Activated T-cell treated with anti-CD3 and anti-CD28 coated beads, Interleukin-2, amount 50 U/mL, for 72 hours (primary cell): Measurements from ENCODE around the gene JAZF1. TPM values are rescaled to one million over a fixed set of nuclear protein-coding genes. Genes with fewer than 3 reads are reported as not detected.

ENCODE experiments used
- ATAC-seq, 2 donors: fragments of 150-1000 bp; cut with Tn5 transposase; replicated peaks in 1 of 2; 2 replicates each; pipeline ENCODE4 v1.10.0; 2021; ENCODE audit warnings: moderate library complexity in 2 of 2, mild to moderate bottlenecking in 1 of 2
- DNase-seq, 2 donors: peaks; one replicate each; pipeline ENCODE4 v3.0.0; 2021 to 2022; ENCODE audit warnings: mixed read lengths in 1 of 2
- H3K27ac Mint-ChIP-seq: one replicate; pipeline ENCODE4 v1.8.0; 2022; ENCODE audit warnings: mild to moderate bottlenecking, moderate library complexity, mixed read lengths
- H3K27me3 Mint-ChIP-seq: one replicate; pipeline ENCODE4 v1.8.0; 2022; ENCODE audit warnings: low read depth, mixed read lengths
- H3K36me3 Mint-ChIP-seq, 2 donors: one replicate each; pipeline ENCODE4 v1.8.0; 2022; ENCODE audit warnings: mixed read lengths in 2 of 2, mild to moderate bottlenecking in 1 of 2; ENCODE audit not compliant: insufficient read depth in 2 of 2
- H3K4me1 Mint-ChIP-seq: one replicate; pipeline ENCODE4 v1.8.0; 2022; ENCODE audit warnings: low read depth, mixed read lengths
- H3K4me3 Mint-ChIP-seq, 2 donors: one replicate each; pipeline ENCODE4 v1.8.0; 2022; ENCODE audit warnings: mild to moderate bottlenecking in 2 of 2, mixed read lengths in 2 of 2, moderate library complexity in 2 of 2
- H3K9me3 Mint-ChIP-seq, 2 donors: one replicate each; pipeline ENCODE4 v1.8.0; 2022; ENCODE audit warnings: mixed read lengths in 2 of 2
- total RNA-seq, 2 donors: library from RNA; stranded (reverse); gene quantifications; one replicate each; pipeline ENCODE4 v1.2.3, GENCODE V29; 2022

Gene JAZF1
- total RNA-seq, 2 donors from 2014 or later, result 4.3 to 7.9 TPM

DNA sequence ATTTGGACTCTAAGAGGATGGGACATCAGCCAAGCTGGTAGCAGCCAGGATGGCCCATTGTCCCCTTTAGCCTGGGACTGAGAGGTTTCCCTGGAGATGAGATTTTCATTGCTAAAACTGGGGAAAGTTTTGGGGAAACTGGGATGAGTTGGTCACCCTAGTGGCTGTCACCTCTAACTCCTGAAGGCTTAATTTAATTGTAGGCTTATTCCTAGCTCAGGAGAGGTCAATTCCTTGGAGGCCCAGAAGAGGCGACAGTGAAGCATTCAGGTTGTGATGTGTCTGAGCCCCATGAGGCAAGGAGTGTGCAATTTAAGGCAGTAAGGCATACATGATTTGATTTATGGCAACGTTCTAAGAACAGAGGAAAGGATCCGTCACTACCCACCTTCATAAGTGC is 24.9 kb upstream of the JAZF1 start:
- H3K4me1 Mint-ChIP-seq, result peaks cover 36% of the 10 kb centered on the region
- peaks cover 8 to 10% of the 10 kb centered on the region in 2 donors for H3K9me3 Mint-ChIP-seq
- ATAC-seq, result no peak
- H3K27ac Mint-ChIP-seq, result no peak overlapping the region
- H3K4me3 Mint-ChIP-seq, result no peak overlapping the region
- H3K36me3 Mint-ChIP-seq, result peaks cover 4 to 5% of the 10 kb centered on the region in 2 donors
- peaks cover 39% of the 10 kb centered on the region for H3K27me3 Mint-ChIP-seq
- no peak for DNase-seq

DNA sequence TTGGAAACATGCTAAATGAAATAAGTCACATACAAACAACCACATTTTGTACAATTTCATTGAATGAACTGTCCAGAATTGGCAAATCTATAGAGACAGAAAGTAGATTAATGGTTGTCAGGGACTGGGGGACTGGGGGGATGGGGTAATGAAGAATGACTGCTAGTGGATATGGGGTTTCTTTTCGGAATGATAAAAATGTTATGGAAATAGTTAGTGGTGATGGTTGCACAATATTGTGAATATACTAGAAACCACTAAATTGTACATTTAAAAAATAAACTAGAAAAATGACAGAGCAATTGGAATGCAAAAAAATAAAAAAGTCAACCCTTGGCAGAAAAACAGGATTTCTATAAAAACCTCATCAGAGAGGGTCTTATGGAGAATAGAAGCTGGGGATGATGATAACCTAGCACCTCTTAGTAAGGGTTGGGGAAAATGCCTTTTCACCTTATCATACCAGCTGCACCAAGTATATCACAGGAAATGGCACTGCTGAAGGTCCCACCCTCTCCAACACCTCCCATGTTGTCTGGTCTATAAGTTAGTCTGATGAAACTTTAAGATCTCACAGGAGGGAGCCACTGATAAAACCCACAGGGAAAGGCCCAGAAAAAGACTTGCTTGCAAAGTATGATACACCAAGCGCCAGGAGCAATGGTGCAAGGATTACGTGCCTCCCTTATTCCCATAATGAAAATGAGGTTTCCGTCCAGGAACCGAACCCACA is 23.1 kb upstream of the JAZF1 start:
- Mint-ChIP-seq H3K4me3 (no peak overlapping the region), H3K27me3 (peaks cover 56% of the 10 kb centered on the region), H3K4me1 (peaks cover 22% of the 10 kb centered on the region), H3K27ac (no peak overlapping the region), H3K9me3 (peaks cover 2 to 7% of the 10 kb centered on the region in 2 donors), H3K36me3 (peaks cover 0 to 2% of the 10 kb centered on the region in 2 donors)
- no peak for ATAC-seq
- DNase-seq, result no peak

DNA sequence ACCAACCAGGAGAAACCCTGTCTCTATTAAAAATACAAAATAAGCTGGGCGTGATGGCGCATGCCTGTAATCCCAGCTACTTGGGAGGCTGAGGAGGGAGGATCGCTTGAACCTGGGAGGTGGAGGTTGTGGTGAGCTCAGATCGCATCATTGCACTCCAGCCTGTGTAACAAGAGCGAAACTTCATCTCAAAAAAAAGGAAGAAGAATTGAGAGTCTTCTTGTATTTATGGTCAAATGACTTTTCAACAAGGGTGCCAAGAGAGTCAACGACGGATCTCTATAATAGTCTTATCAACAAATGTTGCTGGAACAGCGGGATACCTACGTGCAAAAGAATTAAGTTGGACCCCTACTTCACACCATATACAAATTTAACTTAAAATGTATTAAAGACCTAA is 21.6 kb upstream of the JAZF1 start:
- Mint-ChIP-seq H3K4me3 (no peak overlapping the region), H3K36me3 (peaks cover 0 to under 1% of the 10 kb centered on the region in 2 donors), H3K27me3 (peaks cover 57% of the 10 kb centered on the region), H3K27ac (no peak overlapping the region), H3K4me1 (peaks cover 10% of the 10 kb centered on the region), H3K9me3 (peaks cover 0 to 4% of the 10 kb centered on the region in 2 donors)
- no peak for ATAC-seq
- DNase-seq, result no peak

DNA sequence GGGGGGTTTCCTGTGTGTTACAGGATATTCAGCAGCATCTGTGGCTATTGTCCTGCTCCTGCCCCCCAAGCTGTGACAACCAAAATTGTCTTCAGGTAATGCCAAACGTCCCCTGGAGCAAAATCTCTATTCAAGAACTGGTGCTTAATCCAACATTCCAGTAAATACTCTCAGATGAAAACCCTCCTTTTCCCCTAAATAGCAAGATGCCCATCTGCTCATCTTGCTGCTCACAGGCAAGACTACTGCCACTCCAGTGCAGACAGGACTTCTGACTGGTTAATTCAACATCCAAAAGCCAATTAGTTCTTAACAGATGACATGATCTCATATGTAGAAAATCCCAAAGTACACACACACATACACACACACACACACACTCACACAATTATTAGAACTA is 20.5 kb upstream of the JAZF1 start:
- H3K27me3 Mint-ChIP-seq, result peaks cover 59% of the 10 kb centered on the region
- no peak for DNase-seq
- no peaks in the 10 kb centered on the region for H3K36me3 Mint-ChIP-seq
- H3K4me3 Mint-ChIP-seq, result no peak overlapping the region
- H3K4me1 Mint-ChIP-seq, result no peaks in the 10 kb centered on the region
- ATAC-seq, result no peak
- no peaks in the 10 kb centered on the region for H3K9me3 Mint-ChIP-seq
- no peak overlapping the region for H3K27ac Mint-ChIP-seq

DNA sequence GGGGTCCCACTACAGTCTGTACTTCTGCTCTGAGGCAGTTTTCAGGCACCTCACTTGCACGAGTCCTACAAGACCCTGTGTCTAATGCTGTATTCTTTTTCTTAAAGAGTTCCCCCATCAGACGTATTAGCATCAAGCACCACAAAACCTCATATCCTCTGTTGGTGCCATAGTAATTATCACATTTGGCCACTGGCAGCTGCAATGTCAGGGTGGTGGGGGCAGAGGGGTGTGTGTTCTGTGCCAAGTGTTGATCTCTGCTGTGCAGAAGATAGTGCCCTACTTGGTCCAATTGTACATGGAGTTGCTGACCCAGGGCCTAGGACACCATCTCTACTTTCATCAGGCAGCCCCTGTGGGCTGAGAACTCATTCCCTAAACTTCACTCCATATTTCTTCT is 20.0 kb upstream of the JAZF1 start:
- DNase-seq (no peak), ATAC-seq (no peak)
- H3K27ac Mint-ChIP-seq, result no peak overlapping the region
- H3K27me3 Mint-ChIP-seq, result peaks cover 64% of the 10 kb centered on the region
- no peaks in the 10 kb centered on the region for H3K36me3 Mint-ChIP-seq
- H3K4me3 Mint-ChIP-seq, result no peak overlapping the region
- no peaks in the 10 kb centered on the region for H3K9me3 Mint-ChIP-seq
- no peaks in the 10 kb centered on the region for H3K4me1 Mint-ChIP-seq

DNA sequence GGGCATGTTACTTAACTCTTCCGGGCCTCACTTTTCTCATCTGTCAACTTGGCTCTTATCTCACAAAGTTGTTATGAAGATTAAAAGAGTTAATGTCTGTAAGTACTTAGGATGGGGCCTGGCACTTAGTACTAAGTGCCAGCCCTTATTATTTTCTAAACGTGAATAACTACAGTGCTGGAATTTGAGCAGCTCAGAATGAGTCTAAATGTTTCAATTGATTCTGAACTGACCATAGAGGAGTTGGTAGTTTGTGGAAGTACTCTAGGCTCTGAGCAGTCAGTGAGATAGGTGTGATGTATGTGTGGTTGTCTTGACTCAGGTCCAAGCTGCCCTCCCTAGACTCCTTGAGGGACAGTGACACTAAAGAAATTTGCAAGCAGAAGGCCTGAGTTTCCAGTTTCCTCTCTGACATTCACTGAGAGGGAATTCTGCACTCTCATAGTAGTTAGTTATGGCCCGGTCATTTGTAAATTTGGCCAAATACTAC is 18.5 kb upstream of the JAZF1 start:
- no peak overlapping the region for H3K4me3 Mint-ChIP-seq
- DNase-seq (no peak), ATAC-seq (no peak)
- no peak overlapping the region for H3K27ac Mint-ChIP-seq
- peaks cover 64% of the 10 kb centered on the region for H3K27me3 Mint-ChIP-seq
- no peaks in the 10 kb centered on the region for H3K9me3 Mint-ChIP-seq
- H3K4me1 Mint-ChIP-seq, result no peaks in the 10 kb centered on the region
- H3K36me3 Mint-ChIP-seq, result no peaks in the 10 kb centered on the region

DNA sequence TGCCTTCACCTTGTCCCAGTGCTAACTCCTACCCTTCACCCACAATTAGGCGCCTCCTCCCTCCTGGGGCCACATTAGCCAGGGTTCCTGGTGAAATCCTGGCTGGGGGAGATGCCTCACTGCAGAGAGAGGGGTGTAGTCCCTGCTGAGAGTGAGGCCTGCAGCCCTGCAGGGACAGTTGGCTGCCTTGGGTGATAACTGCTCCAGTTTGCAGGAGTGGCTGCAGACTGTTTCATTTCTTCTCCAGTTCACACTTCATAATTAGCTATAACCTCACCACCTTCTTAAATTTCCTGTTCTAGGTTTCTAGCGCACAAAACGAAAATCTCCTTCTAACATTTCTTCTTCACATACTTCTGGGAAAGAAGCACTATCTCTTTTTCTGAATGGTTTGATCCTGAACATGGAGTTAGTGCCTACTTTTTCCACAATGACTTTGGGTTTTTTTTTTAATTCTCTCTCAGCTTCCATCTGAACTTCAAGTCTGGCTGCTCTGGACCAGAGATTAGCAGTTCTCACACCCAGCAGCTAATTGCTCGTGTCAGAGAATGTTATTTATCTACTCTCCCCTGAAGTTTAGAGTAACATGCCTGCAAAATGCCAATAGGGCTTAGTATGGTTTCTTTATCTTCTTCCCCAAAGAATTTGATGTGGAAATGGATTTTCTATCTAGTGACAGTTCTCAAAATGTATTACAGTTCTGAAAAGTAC is 15.5 kb upstream of the JAZF1 start:
- Mint-ChIP-seq H3K27me3 (peaks cover 56% of the 10 kb centered on the region), H3K27ac (no peak overlapping the region), H3K36me3 (no peaks in the 10 kb centered on the region), H3K9me3 (no peaks in the 10 kb centered on the region), H3K4me3 (no peak overlapping the region), H3K4me1 (no peaks in the 10 kb centered on the region)
- DNase-seq, result no peak
- ATAC-seq, result no peak

DNA sequence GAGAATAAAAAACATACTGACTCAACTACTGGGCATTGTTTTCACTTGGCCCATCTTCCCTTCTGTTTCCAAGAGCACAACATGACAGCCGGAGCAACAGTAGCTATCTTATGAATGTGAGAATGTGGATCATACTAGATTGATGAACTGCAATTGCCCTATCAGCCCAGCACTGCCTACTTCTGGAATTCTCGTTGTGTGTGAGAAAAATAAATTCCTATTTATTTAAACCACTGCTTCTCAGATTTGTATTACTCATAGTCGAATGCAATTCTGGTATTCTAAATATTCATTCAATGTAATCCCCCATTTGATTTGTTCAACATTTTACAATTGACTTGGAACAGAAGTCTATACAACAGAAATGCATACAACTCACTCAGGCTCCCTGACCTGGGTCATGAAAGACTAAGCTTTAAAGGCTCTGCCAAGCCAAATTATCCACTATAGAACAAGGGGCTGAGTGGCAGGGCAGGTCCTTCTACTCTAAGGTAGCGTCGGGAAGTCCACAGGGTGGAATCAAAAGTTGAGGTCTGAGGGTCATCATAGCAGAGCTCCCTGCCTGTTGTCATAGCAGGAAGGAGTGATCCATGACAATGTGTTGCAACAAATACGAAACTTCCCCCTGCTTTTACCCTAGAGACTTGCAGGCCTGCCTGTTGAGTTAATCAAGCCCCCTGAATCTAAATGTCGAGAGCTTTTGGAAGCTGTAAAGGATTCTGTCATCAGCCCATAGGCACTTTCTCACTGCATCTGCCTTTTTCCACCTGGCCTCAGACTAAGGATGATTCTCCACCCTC is 12.4 kb upstream of the JAZF1 start:
- Mint-ChIP-seq H3K27me3 (peaks cover 65% of the 10 kb centered on the region), H3K27ac (no peak overlapping the region), H3K4me3 (no peak overlapping the region), H3K4me1 (no peaks in the 10 kb centered on the region), H3K9me3 (no peaks in the 10 kb centered on the region), H3K36me3 (no peaks in the 10 kb centered on the region)
- ATAC-seq (no peak), DNase-seq (no peak)

DNA sequence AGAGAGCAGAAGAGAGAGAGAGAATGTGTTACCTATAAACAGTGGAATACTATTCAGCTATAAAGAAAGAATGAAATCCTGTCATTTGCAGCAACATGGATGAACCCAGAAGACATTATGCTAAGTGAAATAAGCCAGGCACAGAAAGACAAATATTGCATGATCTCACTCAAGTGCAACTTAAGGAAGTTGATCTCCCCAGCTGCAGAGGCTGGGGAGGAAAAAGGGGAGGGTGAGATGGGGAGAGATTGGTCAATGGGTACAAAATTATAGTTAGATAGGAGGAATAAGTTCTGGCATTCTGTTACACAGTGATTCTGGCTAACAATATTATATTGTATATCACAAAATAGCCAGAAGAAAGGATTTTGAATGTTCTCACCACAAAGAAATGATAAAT is 11.2 kb upstream of the JAZF1 start:
- Mint-ChIP-seq H3K9me3 (no peaks in the 10 kb centered on the region), H3K36me3 (no peaks in the 10 kb centered on the region), H3K27me3 (peaks cover 62% of the 10 kb centered on the region), H3K4me3 (no peak overlapping the region), H3K4me1 (no peaks in the 10 kb centered on the region), H3K27ac (no peak overlapping the region)
- no peak for DNase-seq
- ATAC-seq, result no peak

DNA sequence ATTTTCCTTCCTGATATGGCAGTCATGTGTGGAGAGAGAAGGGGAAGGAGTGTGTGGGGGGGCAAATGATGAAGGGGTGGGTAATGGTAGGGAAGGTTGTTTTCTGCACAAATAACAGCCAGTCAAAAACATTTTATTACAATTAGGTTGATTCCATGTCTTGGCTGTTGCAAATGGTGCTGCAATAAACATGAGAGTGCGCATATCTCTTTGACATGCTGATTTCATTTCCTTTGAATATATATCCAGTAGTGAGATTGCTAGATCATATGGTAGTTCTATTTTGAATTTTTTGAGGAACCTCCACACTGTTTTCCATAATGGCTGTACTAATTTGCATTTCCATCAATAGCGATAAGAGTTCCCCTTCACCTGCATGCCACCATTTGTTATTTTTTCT is 10.6 kb upstream of the JAZF1 start:
- H3K9me3 Mint-ChIP-seq, result no peaks in the 10 kb centered on the region
- DNase-seq (no peak), ATAC-seq (no peak)
- no peaks in the 10 kb centered on the region for H3K36me3 Mint-ChIP-seq
- no peaks in the 10 kb centered on the region for H3K4me1 Mint-ChIP-seq
- H3K27me3 Mint-ChIP-seq, result peaks cover 57% of the 10 kb centered on the region
- H3K27ac Mint-ChIP-seq, result no peak overlapping the region
- H3K4me3 Mint-ChIP-seq, result no peak overlapping the region

DNA sequence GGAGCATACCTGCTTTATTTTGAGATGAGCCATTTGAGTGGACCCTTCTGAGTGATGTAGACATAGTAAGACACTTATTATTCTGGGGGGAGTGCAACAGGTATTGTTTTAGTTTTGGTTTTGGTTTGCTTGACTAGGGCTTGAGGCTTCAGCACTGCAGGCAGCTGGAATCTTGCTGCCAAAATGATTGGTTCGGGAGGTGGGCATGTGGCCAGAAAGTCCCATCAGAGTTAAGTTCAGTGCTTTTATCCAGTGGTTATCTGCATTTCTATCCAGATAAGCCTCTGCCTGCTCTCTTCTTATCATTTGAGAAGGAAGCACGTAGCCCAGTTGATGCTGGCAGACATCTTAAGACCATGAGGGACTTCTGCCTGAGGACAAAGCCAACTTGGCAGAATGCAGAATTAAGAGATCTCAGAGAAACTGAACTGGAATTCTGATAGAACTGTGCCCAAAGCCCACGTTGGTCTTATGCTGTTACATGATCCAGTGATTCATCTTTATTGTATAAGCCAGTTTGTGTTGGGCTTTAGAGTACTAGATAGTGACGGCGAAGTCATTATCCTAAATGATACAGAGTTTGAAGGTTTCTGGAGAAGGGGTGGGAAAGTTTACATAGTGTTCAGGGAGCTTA is 9.6 kb upstream of the JAZF1 start:
- no peak for ATAC-seq
- Mint-ChIP-seq H3K27me3 (peaks cover 59% of the 10 kb centered on the region), H3K9me3 (no peaks in the 10 kb centered on the region), H3K27ac (peak overlapping the region; percentile 47), H3K36me3 (no peaks in the 10 kb centered on the region), H3K4me3 (peak overlapping the region in 1 of 2 donors; percentile 43), H3K4me1 (peaks cover 4% of the 10 kb centered on the region)
- no peak for DNase-seq

DNA sequence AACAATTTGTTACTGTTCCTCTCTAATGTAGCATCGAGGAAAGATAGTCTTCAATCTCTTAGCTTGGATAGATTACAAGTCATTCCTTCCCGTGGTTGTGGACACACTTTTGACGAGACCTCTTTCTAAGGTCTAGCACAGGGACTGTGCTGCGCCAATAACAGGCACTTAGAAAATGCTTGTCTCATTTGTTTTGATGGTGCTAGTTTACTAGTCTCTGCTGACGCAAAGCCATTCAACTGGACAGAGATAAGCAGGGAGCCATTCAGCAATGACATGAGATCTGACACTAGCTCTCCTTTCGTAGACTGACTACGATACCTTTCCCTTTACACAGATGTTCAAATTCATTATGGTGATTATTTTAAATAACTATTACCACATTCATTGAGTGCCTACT is 6.4 kb upstream of the JAZF1 start:
- Mint-ChIP-seq H3K4me1 (peaks cover 4% of the 10 kb centered on the region), H3K36me3 (no peaks in the 10 kb centered on the region), H3K27me3 (peaks cover 62% of the 10 kb centered on the region), H3K9me3 (no peaks in the 10 kb centered on the region), H3K27ac (no peak overlapping the region), H3K4me3 (no peak overlapping the region)
- DNase-seq, result no peak
- ATAC-seq, result no peak

DNA sequence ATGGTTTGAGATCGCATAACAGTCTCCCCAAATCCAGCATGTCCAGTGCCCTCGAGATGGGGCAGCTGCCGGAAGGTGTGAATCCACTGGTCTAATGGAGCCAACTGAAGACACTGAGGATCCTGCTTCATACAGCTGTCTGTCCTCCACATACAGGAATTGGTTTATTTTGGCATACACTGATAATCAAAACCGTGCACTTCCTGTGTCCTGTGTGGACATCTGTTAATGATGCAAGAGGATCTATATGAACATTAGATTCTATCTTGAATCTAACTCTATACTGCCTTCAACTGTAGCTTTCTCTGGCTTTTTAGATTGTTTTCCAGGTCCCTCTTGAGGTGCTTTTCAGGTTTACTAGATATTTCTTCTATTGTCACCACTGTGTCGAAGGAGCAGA is 3.0 kb upstream of the JAZF1 start:
- Mint-ChIP-seq H3K27me3 (peaks cover 37% of the 10 kb centered on the region), H3K27ac (no peak overlapping the region), H3K36me3 (peaks cover 0 to 3% of the 10 kb centered on the region in 2 donors), H3K4me1 (peaks cover 15% of the 10 kb centered on the region), H3K9me3 (no peaks in the 10 kb centered on the region), H3K4me3 (no peak overlapping the region)
- DNase-seq (no peak), ATAC-seq (no peak)
